GM18526 (cell line): ENCODE data around the gene NFIC.

Source experiments
- POLR2A ChIP-seq: IDR thresholded peaks from 3 replicates; pipeline ENCODE4 v1.6.1; 2011; ENCODE audit not compliant: insufficient read length; ENCODE audit errors: extremely low read depth

Gene NFIC

DNA sequence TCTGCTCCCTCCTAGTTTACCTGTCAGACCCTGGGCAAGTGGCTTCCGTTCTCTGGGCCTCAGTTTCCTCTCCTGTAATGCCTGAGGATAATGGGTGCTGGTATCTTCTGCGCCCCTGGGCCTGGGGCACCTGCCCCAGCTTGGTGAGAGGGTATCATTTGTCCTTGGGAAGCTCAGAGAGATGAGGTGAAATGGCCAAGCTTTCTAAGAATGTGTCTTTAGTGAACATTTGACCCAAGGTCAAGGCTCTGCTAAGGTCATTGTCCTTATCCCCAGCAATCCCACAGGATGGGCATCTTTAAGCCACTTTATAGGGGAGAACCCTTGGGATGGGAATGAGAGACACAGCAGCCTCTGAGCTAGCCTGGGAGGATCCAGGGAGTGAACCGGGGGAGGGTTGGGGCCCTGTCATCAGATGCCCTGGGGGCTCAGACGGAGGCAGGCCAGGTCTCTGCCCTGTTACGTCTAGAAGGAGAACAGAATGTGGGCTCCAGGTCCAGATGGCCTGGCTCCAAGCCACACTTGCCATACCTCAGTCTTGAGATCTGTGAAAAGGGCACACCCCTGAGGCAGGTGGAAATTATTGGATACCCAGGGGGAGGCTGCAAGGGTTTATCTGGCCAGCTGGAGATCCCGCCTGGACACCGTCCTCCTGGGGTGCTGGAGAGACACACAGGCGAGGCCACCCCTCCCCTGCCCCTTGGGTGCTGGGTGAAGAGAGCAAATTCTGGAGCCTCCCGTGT, 1.1 kb upstream of the NFIC start:
- no peak for TF ChIP-seq POLR2A

GRCh38 chr19:3366753-3367627, 607 bp downstream of the NFIC start:
- peak; percentile 17 for TF ChIP-seq POLR2A

GRCh38 chr19:3367628-3368440, 1.5 kb downstream of the NFIC start:
- no peak for TF ChIP-seq POLR2A

- no peak for TF ChIP-seq POLR2A
These were observed 2.0 kb downstream of the NFIC start for GRCh38 chr19:3368441-3368795.

- no peak for TF ChIP-seq POLR2A
These were observed 2.5 kb downstream of the NFIC start for GRCh38 chr19:3368848-3369336.

- peak; percentile 22 for TF ChIP-seq POLR2A
These were observed 3.2 kb downstream of the NFIC start for GRCh38 chr19:3369337-3370213.

GRCh38 chr19:3370214-3370720, 3.9 kb downstream of the NFIC start:
- TF ChIP-seq POLR2A = no peak

- TF ChIP-seq POLR2A = no peak
These were observed 4.6 kb downstream of the NFIC start for GRCh38 chr19:3370728-3371591.

DNA sequence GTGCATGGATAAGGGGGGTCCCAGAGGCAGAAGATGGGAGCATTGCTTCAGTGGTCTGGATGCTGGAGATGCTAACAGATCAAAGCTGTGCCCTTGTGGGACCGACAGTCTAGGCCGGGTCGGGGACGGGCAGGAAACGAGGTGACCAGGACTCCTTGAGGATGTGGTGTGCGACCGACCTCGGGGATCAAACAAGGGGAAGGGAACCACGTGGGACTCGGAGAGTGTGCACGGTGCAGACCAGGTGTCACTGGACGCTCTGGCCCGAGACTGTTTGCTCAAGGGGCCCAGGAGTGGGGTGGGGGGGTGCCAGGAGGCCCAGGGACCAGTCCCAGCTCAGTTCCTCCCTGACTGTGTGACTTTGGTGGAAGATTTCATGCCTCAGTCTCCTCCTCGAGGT, 6.0 kb downstream of the NFIC start:
- no peak for TF ChIP-seq POLR2A

DNA sequence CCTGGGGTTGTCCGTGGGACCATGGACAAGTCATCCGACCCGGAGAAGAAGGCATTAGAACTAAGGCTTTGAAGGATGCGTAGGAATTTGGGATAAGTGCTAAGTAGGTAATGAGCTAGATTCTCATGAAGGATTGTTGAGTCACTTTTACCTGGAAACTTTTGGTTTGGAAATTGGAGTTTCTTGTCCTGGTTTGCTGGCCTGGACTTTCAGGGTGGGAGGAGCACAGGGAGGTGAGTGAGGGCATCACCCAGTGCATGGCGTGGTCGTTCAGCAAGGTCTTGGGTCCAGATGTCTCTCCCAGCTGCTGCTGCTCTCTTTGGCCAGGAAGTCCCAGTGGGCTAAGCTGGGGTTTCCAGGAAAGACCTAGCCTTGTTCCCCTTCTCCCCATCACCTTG, 7.6 kb downstream of the NFIC start:
- no peak for TF ChIP-seq POLR2A

DNA sequence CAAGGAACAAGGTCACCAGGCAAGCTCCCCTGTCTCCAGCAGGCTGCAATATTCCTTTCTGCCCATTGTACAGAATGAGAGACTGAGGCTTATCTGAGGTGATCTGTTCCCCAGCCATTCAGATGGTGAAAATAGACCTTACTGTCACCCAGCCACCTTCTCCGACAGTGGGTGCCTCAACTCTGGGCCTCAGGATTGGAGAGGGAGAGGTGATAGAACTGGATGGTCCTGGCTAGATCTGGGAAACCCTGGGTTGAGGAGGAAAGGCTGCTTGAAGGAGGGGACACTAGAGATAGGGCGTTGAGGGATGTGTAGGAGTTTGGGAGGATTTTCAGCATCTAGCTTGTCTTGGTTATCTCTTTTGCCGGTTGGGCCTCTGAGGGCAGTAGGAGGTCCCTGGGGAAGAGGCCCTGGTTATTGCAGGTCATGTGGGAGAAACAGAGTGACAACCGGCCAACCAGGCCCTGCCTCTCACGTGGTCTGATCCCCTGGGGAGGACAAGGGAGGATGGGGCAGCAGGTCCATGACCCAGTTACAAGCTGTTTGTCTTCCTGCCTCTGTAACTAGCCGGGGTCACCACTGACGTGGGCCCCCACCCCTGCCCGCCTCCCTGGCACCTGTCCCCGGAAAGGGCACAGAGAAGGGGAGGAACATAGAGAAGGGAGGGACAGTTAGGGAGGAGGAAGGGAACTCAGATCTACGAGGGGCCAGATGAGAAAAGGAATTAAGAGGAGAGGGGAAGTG, 8.2 kb downstream of the NFIC start:
- TF ChIP-seq POLR2A = no peak

GRCh38 chr19:3375221-3376090, 9.1 kb downstream of the NFIC start:
- TF ChIP-seq POLR2A = no peak
